HTR-8/SVneo (cell line): ENCODE data around the gene ARHGAP12.

Source experiments
- DNase-seq: peaks from one replicate; pipeline ENCODE4 v3.0.0; 2011; ENCODE audit warnings: low spot score, mixed read lengths; ENCODE audit not compliant: insufficient read length
- FAIRE-seq: peaks from 2 replicates; lab custom pipeline; 2011; peaks lifted over from hg19 to GRCh38; lab: Jason Lieb, UNC

The ARHGAP12 gene

GRCh38 chr10:31949266-31949665, 20.6 kb upstream of the ARHGAP12 start:
- FAIRE-seq (no peak), DNase-seq (no peak)

GRCh38 chr10:31948021-31948420, 19.4 kb upstream of the ARHGAP12 start:
- no peak for FAIRE-seq

GRCh38 chr10:31947144-31947926, 18.7 kb upstream of the ARHGAP12 start:
- DNase-seq = peak; percentile 82
- FAIRE-seq = peak; percentile 90

More at GRCh38 chr10:31948021-31948420, 19.4 kb upstream of the ARHGAP12 start:
- no peak for DNase-seq

- FAIRE-seq (no peak), DNase-seq (no peak)
These were observed 16.8 kb upstream of the ARHGAP12 start for GRCh38 chr10:31945392-31945791.

- DNase-seq (no peak), FAIRE-seq (no peak)
These were observed 15.4 kb upstream of the ARHGAP12 start for GRCh38 chr10:31944071-31944433.

GRCh38 chr10:31942892-31943291, 14.3 kb upstream of the ARHGAP12 start:
- DNase-seq = no peak
- no peak for FAIRE-seq

GRCh38 chr10:31942435-31942834, 13.8 kb upstream of the ARHGAP12 start:
- no peak for FAIRE-seq

GRCh38 chr10:31940839-31941653, 12.4 kb upstream of the ARHGAP12 start:
- FAIRE-seq = peak; percentile 89
- DNase-seq = peak; percentile 84

More at GRCh38 chr10:31942435-31942834, 13.8 kb upstream of the ARHGAP12 start:
- no peak for DNase-seq

GRCh38 chr10:31939797-31940708, 11.4 kb upstream of the ARHGAP12 start:
- no peak for DNase-seq
- no peak for FAIRE-seq

GRCh38 chr10:31937371-31937770, 8.7 kb upstream of the ARHGAP12 start:
- FAIRE-seq = no peak
- DNase-seq = no peak

- FAIRE-seq (no peak), DNase-seq (no peak)
These were observed 8.3 kb upstream of the ARHGAP12 start for GRCh38 chr10:31936933-31937332.

- no peak for DNase-seq
- FAIRE-seq = no peak
These were observed 7.5 kb upstream of the ARHGAP12 start for GRCh38 chr10:31936086-31936485.

- FAIRE-seq (no peak), DNase-seq (no peak)
These were observed 7.0 kb upstream of the ARHGAP12 start for GRCh38 chr10:31935678-31936077.

GRCh38 chr10:31932838-31933237, 4.2 kb upstream of the ARHGAP12 start:
- DNase-seq = no peak
- no peak for FAIRE-seq

- FAIRE-seq (no peak), DNase-seq (no peak)
These were observed 2.2 kb upstream of the ARHGAP12 start for GRCh38 chr10:31930856-31931255.

- FAIRE-seq = no peak
These were observed 1.6 kb upstream of the ARHGAP12 start for GRCh38 chr10:31930023-31930751.

GRCh38 chr10:31929261-31930022, 811 bp upstream of the ARHGAP12 start:
- DNase-seq (peak; percentile 59), FAIRE-seq (no peak)

More at GRCh38 chr10:31930023-31930751, 1.6 kb upstream of the ARHGAP12 start:
- DNase-seq = no peak

- peak; percentile 4 for FAIRE-seq
- peak; percentile 58 for DNase-seq
These were observed 615 bp downstream of the ARHGAP12 start for GRCh38 chr10:31927884-31928548.
